HK-2 (cell line): ENCODE results near the gene GLI2.
A peak's percentile ranks its signal among the peaks of the same experiment; 100 is the strongest.

Source experiments
- DNase-seq: peaks from one replicate; pipeline ENCODE4 v3.0.0-alpha.2; 2018; ENCODE audit not compliant: unreplicated experiment

The GLI2 gene

DNA sequence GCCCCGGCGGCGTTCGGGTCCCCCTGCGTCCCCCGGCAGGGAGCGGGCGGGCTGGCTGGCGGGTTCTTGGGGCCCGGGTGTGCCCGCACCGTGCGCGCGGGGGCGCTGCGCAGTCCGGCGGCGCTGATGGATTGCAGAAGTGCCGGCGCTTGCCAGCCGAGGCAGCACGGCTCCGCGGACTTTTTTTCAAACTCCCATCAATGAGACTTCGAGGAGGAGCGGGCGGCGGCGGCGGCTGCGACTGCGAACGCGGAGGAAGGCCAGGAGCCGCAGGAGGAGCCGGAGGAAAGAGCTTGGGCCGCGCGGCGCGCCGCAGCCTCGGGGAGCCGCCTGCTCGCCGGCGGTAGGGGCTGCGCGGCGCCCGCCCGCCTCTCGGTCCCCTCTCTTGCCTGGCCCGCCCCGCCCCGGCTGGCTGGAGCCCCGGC is at the start of gene GLI2:
Gene GLI2 (plus strand): TSS at position 123 of the 425 bp plus-strand sequence. CDS start 61,453 bp downstream, outside the sequence.
- DNase-seq = peak; percentile 85

GRCh38 chr2:120685974-120686297 is 49.7 kb upstream of the GLI2 start:
- no peak for DNase-seq

DNA sequence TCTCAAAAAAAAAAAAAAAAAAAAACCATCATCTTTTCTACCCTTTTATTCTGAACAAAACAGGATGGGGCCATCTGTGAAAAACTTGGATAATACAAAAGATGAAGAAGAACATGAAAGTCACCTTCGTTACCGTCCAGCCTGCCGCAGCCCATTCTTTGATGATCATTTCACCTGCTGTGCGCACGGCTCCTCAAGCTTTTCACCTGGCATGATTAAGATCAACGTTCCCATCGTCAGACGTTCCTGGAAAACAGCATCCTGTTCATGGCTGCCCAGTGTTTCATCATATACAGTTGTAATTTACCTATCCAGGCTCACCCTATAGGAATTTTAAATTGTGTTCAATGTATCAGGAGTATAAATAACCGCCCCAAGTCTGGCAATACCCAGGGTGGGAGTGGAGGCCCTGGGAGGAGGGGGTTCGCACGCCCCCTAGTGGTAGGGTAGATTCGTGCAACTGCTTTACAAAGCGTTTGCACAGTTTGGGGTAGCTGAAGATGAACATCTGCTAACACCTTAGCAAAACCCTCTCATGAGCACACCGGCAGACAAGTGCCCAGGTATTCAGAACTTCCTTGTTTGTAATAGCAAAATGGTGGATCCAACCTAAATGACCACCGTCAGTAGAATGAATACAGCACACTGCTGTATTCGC is 49.0 kb upstream of the GLI2 start:
- DNase-seq = no peak

DNA sequence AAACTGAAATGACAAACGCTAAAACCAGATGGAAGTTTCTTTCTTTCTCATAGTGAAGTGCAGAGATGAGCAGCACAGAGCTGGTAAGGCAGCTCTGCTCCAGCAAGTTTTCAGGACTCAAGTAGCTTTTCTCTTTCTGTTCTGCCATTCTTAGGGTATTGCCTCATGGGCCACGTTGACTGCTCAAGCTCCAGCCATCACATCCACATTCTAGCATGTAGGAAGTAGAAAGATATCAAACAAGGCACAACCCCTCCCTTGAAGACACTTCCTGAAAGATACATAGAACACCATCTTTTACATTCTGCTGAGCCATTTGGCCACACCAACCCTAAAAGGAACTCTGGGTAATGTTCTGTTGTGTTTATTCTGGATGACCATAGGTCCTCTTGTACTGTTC is 48.5 kb upstream of the GLI2 start:
- DNase-seq = no peak

- DNase-seq = no peak
Observed at GRCh38 chr2:120690521-120690920, 45.1 kb upstream of the GLI2 start.

- DNase-seq = no peak
Observed at GRCh38 chr2:120691410-120691809, 44.3 kb upstream of the GLI2 start.

DNA sequence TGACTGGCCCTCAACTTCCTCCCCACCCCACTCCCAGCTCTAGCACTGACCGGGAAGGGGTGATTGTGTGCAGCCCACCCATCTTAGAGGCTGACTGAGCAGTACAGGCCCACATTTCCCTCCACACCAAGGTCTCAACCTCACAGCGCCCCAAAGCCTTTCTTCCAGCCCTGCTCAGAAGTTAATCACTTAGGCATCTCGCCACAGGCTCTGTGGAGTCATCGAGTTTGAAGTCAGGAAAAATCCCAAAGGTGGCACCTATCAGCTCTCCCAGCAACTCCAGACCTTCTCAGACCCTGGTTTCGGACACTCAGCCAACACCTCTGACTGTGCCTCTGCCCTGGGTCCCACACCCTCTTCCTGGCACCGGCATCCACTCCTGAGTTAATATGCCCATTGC is 43.0 kb upstream of the GLI2 start:
- DNase-seq = no peak

DNA sequence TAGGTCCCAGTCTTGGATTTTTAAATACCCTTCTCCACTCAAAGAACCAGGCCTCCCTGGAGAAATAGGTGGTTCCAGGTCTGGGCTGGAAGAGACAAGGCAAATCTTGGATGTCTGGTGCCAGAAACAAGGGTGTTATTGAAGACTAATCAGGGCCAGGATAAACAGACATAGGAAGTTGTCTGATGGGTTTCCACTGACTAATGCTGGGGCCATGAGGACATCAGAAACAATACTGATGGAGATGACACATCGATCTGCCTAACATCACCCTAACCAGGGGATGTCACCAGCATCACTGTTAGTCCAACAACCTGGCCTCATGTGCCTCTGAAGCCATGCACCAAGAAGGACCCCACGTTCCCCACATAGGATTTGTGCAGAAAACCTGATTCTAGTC is 42.5 kb upstream of the GLI2 start:
- no peak for DNase-seq

GRCh38 chr2:120694034-120694433 is 41.6 kb upstream of the GLI2 start:
- no peak for DNase-seq

GRCh38 chr2:120697471-120697870 is 38.2 kb upstream of the GLI2 start:
- no peak for DNase-seq

DNA sequence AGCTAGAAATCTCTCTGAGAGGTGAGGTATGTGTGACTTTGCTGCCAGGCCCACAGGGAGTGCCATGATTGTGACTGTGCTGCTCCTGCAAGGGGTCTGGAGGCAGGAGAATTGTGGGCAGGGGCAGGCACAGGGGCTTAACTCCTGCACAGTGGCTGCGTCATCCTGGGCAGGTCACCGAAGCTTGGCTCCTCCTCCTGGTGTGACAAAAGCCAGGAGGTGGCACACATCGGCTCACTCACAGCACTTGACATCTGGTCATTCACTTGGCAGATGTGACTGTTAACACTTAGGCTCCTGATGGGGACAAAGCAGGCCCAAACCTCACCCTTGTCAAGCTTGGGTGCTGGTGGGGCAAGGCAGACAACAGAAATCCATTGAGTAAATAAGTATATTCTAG is 36.4 kb upstream of the GLI2 start:
- DNase-seq = no peak

DNA sequence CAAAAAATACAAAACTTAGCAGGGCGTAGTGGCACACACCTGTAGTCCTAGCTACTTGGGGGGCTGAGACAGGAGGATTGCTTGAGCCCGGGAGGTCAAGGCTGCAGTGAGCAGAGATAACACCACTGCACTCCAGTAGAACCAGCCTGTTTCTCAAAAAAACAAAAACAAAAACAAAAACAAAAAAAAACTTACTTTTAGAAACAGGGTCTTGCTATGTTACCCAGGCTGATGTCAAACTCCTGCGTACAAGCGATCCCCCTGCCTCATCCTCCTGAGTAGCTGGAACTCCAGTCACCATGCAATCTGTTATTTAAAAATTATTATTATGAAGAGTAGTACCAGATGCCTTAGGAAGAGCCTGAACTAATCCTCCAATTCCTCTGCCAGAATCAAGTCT is 35.0 kb upstream of the GLI2 start:
- DNase-seq = no peak

- DNase-seq = no peak
Observed at GRCh38 chr2:120701096-120701495, 34.6 kb upstream of the GLI2 start.

GRCh38 chr2:120701499-120701898 is 34.2 kb upstream of the GLI2 start:
- DNase-seq = no peak

DNA sequence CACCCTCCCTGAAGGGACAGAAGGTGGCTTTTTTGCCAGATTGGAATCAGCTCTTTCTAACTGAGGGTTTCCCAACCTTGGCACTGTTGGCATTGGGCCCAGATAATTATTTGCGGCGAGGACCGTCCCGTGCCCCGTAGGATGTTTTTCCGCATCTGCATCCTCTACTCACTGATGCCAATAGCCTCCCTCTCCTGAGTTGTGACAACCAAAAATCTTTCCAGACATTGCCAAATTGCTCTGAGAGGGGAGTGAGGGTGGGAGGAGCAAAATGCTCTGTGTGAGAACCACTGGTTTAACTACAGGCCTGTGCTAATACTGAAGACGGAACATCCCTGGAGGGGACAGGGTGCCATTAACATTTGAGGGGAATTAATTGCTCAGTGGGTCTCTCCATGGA is 33.6 kb upstream of the GLI2 start:
- DNase-seq = no peak

GRCh38 chr2:120702801-120703200 is 32.9 kb upstream of the GLI2 start:
- DNase-seq = no peak

- DNase-seq = no peak
Observed at GRCh38 chr2:120703330-120703994, 32.2 kb upstream of the GLI2 start.

DNA sequence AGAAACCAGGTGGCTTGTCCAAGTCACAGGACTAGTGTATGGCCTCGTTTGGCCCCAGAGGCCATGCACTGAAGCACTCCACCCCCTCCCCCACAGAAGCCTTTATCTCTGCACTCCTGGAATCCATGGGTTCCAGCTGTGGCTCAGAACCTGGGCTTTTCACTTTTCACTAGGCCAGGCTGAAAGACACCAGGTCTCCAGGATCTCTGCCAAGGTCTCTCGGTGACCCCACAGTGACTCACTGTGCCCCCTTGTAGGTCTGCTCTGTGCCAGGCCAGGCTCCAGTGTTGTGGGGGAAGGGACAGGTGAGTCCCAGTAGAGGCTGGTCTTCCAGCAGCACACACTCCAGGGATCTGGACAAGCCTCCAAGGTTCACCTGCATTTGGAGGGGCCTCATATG is 31.0 kb upstream of the GLI2 start:
- DNase-seq = no peak

DNA sequence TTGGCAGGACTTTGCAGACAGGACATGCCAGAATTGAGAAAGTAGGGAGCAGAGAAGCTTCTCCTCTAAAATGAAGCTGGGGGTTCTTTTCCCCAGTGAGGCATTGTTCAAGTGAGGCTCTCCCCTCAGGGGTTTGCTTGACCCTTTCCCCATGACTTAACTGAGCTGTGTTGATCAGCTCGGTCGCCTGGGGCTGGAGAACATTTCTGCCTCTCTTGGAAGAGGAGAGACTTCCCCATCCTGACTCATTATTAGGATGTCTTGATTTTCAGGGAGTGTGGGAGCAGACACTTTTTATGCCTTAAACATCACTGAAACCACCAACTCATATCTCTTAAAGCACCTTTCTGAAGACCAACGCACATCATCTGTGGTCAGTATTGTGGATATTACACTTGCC is 27.9 kb upstream of the GLI2 start:
- DNase-seq = no peak

DNA sequence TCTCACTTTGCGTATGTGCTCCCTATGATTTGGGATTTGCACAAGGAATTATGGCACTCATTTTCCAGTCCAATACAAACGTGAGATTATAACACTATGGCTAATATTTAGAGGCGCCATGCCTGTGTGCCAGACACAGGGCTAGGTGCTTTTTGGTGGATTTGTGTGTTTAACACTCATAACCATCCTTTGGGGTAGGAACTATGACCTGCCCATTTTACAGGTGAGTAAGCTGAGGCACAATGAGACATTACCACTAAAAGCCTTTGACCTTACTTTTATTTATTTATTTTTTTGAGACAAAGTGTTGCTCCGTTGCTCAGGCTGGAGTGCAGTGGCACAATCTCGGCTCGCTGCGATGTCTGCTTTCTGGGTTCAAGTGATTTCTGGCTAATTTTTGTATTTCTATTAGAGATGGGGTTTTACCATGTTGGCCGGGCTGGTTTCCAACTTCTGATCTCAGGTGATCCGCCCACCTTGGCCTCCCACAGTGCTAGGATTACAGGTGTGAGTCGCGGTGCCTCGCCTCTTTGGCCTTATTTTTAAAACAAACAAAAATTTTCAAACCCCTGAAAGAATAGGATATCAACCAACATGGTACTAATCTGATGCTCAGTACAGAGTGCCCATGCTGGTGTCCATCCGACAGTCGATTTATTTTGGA is 26.6 kb upstream of the GLI2 start:
- no peak for DNase-seq

DNA sequence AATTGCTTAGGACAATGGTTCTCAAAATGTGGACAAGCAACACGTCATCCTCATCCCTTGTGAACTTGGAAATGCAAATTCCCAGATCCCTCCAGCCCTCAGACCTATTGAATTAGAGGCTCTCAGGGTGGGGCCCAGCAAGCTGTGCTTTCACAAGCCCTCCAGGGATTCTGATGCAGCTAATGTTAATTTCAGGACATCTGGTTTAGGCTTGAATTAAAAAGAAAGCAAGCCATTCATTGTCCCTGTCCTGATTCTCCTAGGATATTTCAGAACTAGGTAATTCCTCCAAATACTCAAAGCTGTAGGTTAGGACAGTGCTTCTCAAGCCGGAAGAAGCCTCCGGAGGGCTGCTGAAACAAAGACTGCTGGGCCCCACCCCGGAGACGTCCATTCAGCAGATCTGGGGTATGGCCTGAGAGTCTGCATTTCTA is 26.0 kb upstream of the GLI2 start:
- no peak for DNase-seq

DNA sequence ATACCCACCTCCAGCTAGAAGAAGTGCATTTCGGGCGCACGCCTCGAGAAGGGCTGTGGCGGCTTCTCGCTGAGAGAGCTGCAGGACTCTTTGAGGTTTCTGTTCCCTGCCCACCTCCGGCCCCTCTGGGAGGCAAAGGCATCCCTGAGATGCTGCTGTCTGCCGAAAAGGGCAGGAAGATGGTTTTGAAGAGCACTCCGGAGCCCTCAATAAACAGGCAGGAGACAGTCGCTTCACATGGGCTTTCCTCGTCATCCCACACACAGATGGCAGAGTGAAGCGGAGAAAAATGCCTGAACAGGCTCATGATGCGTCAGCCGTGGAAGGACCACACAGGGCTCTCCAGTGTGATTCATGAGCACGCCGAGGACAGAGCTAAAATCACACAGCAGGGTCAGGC is 25.4 kb upstream of the GLI2 start:
- DNase-seq = no peak

GRCh38 chr2:120711694-120712093 is 24.0 kb upstream of the GLI2 start:
- DNase-seq = no peak
